HepG2 (cell line): ENCODE data around the gene CSNK1G3.
"Not testable (repeated sequence)": the region's sequence is repeated elsewhere in the genome, so short reads cannot be mapped to it uniquely, and the experiment has no call there.

ENCODE experiments used
- GABPB1 ChIP-seq: IDR thresholded peaks from 2 replicates; pipeline ENCODE4 v1.6.1; 2016; ENCODE audit warnings: mild to moderate bottlenecking, missing genetic modification reagents, moderate library complexity, missing compliant biosample characterization
- JUND ChIP-seq: sonication (generic); formaldehyde crosslinking; IDR thresholded peaks from 2 replicates; pipeline ENCODE4 v1.8.0; 2022; ENCODE audit warnings: mild to moderate bottlenecking, missing genetic modification reagents
- MAZ ChIP-seq, 2 experiments: sonication (generic) in 1 of 2; formaldehyde crosslinking in 1 of 2; IDR thresholded peaks; 2 replicates each; pipeline versions ENCODE4 v1.5.0 to v1.6.1; 2012 to 2020; ENCODE audit warnings: low read depth in 2 of 2, mild to moderate bottlenecking in 2 of 2, borderline replicate concordance in 1 of 2, improper control_type of control experiment in 1 of 2, low read length in 1 of 2, missing genetic modification reagents in 1 of 2, moderate library complexity in 1 of 2
- ZBTB1 ChIP-seq: sonication (generic); formaldehyde crosslinking; IDR thresholded peaks from 2 replicates; pipeline ENCODE4 v1.4.0; 2020; ENCODE audit warnings: missing genetic modification reagents, borderline replicate concordance
- TF ChIP-seq, protein P1 (sequence below): sonication (generic); formaldehyde crosslinking; IDR thresholded peaks from 2 replicates; pipeline ENCODE4 v1.4.0; 2020; ENCODE audit warnings: mild to moderate bottlenecking, missing genetic modification reagents

DNA sequence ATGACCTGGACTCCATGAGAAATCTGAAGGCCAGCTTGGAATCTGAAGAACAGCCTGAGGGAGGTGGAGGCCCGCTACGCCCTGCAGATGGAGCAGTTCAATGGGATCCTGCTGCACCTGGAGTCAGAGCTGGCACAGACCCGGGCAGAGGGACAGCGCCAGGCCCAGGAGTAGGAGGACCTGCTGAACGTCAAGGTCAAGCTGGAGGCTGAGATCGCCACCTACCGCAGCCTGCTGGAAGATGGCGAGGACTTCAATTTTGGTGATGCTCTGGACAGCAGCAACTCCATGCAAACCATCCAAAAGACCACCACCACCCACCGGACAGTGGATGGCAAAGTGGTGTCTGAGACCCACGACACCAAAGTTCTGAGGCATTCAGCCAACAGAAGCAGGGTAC, 125.1 kb downstream of the CSNK1G3 start:
- not testable (repeated sequence) for TF ChIP-seq ZBTB1; MAZ (IDR thresholded peaks at IDR 0.05; ENCODE audit: borderline replicate concordance, low read depth, low read length); MAZ (CRISPR knock-in tag; IDR thresholded peaks at IDR 0.05; ENCODE audit: low read depth); GABPB1 (CRISPR knock-in tag); JUND (CRISPR knock-in tag)
- TF ChIP-seq, protein P1, sequence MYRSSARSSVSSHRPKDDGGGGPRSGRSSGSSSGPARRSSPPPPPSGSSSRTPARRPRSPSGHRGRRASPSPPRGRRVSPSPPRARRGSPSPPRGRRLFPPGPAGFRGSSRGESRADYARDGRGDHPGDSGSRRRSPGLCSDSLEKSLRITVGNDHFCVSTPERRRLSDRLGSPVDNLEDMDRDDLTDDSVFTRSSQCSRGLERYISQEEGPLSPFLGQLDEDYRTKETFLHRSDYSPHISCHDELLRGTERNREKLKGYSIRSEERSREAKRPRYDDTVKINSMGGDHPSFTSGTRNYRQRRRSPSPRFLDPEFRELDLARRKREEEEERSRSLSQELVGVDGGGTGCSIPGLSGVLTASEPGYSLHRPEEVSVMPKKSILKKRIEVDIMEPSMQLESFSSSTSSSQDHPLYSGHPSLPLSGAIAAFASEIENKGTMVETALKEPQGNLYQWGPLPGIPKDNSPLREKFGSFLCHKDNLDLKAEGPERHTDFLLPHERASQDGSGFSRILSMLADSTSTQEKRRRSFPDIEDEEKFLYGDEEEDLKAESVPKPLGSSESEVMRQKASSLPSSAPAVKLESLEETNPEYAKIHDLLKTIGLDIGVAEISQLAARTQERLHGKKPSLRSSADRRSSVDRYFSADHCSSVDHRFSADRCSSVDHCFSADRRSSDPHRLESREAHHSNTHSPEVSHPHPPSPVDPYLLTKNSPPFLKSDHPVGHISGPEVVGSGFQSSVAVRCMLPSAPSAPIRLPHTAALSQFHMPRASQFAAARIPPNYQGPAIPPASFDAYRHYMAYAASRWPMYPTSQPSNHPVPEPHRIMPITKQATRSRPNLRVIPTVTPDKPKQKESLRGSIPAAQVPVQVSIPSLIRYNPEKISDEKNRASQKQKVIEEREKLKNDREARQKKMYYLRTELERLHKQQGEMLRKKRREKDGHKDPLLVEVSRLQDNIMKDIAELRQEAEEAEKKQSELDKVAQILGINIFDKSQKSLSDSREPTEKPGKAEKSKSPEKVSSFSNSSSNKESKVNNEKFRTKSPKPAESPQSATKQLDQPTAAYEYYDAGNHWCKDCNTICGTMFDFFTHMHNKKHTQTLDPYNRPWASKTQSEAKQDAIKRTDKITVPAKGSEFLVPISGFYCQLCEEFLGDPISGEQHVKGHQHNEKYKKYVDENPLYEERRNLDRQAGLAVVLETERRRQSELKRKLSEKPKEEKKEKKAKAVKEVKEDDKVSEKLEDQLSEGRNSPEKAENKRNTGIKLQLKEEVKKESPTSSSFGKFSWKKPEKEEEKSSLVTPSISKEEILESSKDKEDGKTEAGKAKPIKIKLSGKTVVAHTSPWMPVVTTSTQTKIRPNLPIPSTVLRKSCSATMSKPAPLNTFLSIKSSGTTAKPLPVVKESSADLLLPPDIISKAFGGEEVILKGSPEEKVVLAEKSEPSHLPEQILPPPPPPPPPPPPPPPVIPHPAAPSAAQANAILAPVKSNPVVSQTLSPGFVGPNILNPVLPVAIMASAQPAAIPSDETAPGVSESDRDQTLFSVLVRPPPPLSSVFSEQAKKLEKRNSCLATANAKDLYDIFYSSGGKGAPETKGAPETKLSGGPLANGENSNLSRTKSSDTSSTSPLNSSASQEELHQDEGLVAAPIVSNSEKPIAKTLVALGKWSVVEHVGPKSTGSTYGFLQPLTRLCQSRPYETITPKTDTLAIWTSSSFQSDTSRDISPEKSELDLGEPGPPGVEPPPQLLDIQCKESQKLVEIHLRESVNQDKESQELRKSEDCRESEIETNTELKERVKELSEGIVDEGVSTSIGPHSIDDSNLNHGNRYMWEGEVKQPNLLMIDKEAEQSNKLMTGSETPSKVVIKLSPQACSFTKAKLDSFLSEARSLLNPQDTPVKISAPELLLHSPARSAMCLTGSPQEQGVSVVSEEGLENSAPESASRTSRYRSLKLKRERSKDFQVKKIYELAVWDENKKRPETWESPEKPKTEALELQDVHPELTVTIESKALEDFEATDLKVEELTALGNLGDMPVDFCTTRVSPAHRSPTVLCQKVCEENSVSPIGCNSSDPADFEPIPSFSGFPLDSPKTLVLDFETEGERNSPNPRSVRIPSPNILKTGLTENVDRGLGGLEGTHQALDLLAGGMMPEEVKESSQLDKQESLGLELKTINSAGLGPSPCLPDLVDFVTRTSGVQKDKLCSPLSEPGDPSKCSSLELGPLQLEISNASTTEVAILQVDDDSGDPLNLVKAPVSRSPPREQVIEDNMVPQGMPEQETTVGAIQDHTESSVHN (CRISPR knock-in tag): not testable (repeated sequence)
